ENCODE data around the gene ZDHHC18.
"Not testable (repeated sequence)": the region's sequence is repeated elsewhere in the genome, so short reads cannot be mapped to it uniquely, and the experiment has no call there.

Gene ZDHHC18

GRCh38 chr1:26862781-26863684 is 36.5 kb downstream of the ZDHHC18 start, which contains the start of gene SFN:
SFN (plus strand) TSS chr1:26863149; CDS start chr1:26863213, 64 bp downstream.
- no peak for DNase-seq

GRCh38 chr1:26863685-26864077 is 37.2 kb downstream of the ZDHHC18 start:
- no peak for DNase-seq

GRCh38 chr1:26864610-26865480 is 38.4 kb downstream of the ZDHHC18 start:
- DNase-seq = peak; percentile 97

- not testable (repeated sequence) for DNase-seq
Observed at GRCh38 chr1:26873097-26873496, 46.6 kb downstream of the ZDHHC18 start.

GRCh38 chr1:26874896-26875295 is 48.4 kb downstream of the ZDHHC18 start:
- DNase-seq = no peak

- no peak for DNase-seq
Observed at GRCh38 chr1:26877326-26877725, 50.8 kb downstream of the ZDHHC18 start.

- no peak for DNase-seq
Observed at GRCh38 chr1:26879793-26880192, 53.3 kb downstream of the ZDHHC18 start.

- DNase-seq = not testable (repeated sequence)
Observed at GRCh38 chr1:26881611-26882010, 55.1 kb downstream of the ZDHHC18 start.

GRCh38 chr1:26882696-26883463 is 56.4 kb downstream of the ZDHHC18 start:
- no peak for DNase-seq

- DNase-seq = peak; percentile 12
Observed at GRCh38 chr1:26887125-26887524, 60.6 kb downstream of the ZDHHC18 start.

GRCh38 chr1:26888231-26888630 is 61.7 kb downstream of the ZDHHC18 start:
- DNase-seq = no peak

GRCh38 chr1:26889551-26890466 is 63.3 kb downstream of the ZDHHC18 start, which contains the start of gene GPN2:
GPN2 (minus strand) TSS chr1:26890283; CDS start chr1:26890096, 187 bp downstream.
- DNase-seq = peak; percentile 67

GRCh38 chr1:26890467-26890796 is 63.9 kb downstream of the ZDHHC18 start:
- DNase-seq = no peak

GRCh38 chr1:26894263-26894662 is 67.8 kb downstream of the ZDHHC18 start:
- no peak for DNase-seq

- DNase-seq = no peak
Observed at GRCh38 chr1:26897351-26897750, 70.9 kb downstream of the ZDHHC18 start.

- peak; percentile 82 for DNase-seq
Observed at GRCh38 chr1:26900001-26900814, 73.7 kb downstream of the ZDHHC18 start, which contains the start of gene GPATCH3. GPATCH3 (minus strand) TSS chr1:26900467; CDS start chr1:26900442, 25 bp downstream.

GRCh38 chr1:26900815-26901511 is 74.5 kb downstream of the ZDHHC18 start:
- DNase-seq = no peak
